ENCODE data around the gene GDF10. TPM values are rescaled to one million over a fixed set of nuclear protein-coding genes. Genes with fewer than 3 reads are reported as not detected.

The GDF10 gene
- total RNA-seq, 1 experiment from 2014 or later = 0.24 TPM

GRCh38 chr10:47356708-47357107 is 56.7 kb downstream of the GDF10 start:
- Mint-ChIP-seq H3K9me3 (no peaks in the 10 kb centered on the region), H3K36me3 (no peaks in the 10 kb centered on the region), H3K4me1 (peaks cover 7% of the 10 kb centered on the region; the same call in 1 of the 2 replicates), H3K4me3 (no peak overlapping the region), H3K27ac (no peak overlapping the region), H3K27me3 (ENCODE audit: low read depth) (no peaks in the 10 kb centered on the region)
- DNase-seq (ENCODE audit: low spot score) (no peak), ATAC-seq (no peak)
- TF ChIP-seq GRHL2 (CRISPR knock-in tag; IDR thresholded peaks at IDR 0.05; ENCODE audit: insufficient replicate concordance, severe bottlenecking) = no peak
- TF ChIP-seq, protein P1, sequence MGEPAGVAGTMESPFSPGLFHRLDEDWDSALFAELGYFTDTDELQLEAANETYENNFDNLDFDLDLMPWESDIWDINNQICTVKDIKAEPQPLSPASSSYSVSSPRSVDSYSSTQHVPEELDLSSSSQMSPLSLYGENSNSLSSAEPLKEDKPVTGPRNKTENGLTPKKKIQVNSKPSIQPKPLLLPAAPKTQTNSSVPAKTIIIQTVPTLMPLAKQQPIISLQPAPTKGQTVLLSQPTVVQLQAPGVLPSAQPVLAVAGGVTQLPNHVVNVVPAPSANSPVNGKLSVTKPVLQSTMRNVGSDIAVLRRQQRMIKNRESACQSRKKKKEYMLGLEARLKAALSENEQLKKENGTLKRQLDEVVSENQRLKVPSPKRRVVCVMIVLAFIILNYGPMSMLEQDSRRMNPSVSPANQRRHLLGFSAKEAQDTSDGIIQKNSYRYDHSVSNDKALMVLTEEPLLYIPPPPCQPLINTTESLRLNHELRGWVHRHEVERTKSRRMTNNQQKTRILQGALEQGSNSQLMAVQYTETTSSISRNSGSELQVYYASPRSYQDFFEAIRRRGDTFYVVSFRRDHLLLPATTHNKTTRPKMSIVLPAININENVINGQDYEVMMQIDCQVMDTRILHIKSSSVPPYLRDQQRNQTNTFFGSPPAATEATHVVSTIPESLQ (CRISPR knock-in tag; IDR thresholded peaks at IDR 0.05) = no peak
- TF ChIP-seq SP1 (CRISPR knock-in tag; conservative IDR thresholded peaks at IDR 0.05) = no peak
- no peak for TF ChIP-seq SOX15 (CRISPR knock-in tag; IDR thresholded peaks at IDR 0.05)
- TF ChIP-seq TP53 (CRISPR knock-in tag; IDR thresholded peaks at IDR 0.05) = no peak
- TF ChIP-seq ZNF532 (CRISPR knock-in tag; IDR thresholded peaks at IDR 0.05; ENCODE audit: borderline replicate concordance) = no peak
- no peak for TF ChIP-seq PREB (CRISPR knock-in tag; IDR thresholded peaks at IDR 0.05; ENCODE audit: borderline replicate concordance)
- TF ChIP-seq E2F1 (CRISPR knock-in tag; IDR thresholded peaks at IDR 0.05) = no peak
- no peak for TF ChIP-seq CREM (CRISPR knock-in tag; IDR thresholded peaks at IDR 0.05)
- TF ChIP-seq ZNF425 (CRISPR knock-in tag; conservative IDR thresholded peaks at IDR 0.05) = no peak
- TF ChIP-seq STAT6 (CRISPR knock-in tag; conservative IDR thresholded peaks at IDR 0.05; ENCODE audit: low read depth) = no peak
- no peak for TF ChIP-seq NR1H2 (CRISPR knock-in tag; IDR thresholded peaks at IDR 0.05)
- TF ChIP-seq JAZF1 (CRISPR knock-in tag; IDR thresholded peaks at IDR 0.05) = no peak
- no peak for TF ChIP-seq ETV6 (CRISPR knock-in tag; IDR thresholded peaks at IDR 0.05)
- TF ChIP-seq NR3C1 (CRISPR knock-in tag; conservative IDR thresholded peaks at IDR 0.05; ENCODE audit: low read depth) = no peak
- ChIA-PET CTCF (no interaction called here), POLR2A (no interaction called here)

All from WTC11 (cell line).